GM12878 (cell line): Measurements from ENCODE around the gene ADSS1. TPM values are rescaled to one million over a fixed set of nuclear protein-coding genes. Genes with fewer than 3 reads are reported as not detected.

Experiments used
- ASH2L ChIP-seq: fragments of 300-600, 200-600 bp; sonication (generic); IDR thresholded peaks from 2 replicates; pipeline ENCODE4 v1.6.1; 2017; ENCODE audit warnings: low read depth, mild to moderate bottlenecking, borderline replicate concordance
- ATF3 ChIP-seq: IDR thresholded peaks from 2 replicates; pipeline ENCODE4 v1.6.1; 2011; ENCODE audit warnings: low read depth, mild to moderate bottlenecking, low read length, moderate library complexity, borderline replicate concordance; ENCODE audit errors: extremely low read depth
- BHLHE40 ChIP-seq, 2 experiments: fragments of 450-650 bp in 1 of 2; IDR thresholded peaks; 2 replicates each; pipeline ENCODE4 v1.6.1; 2011 to 2017; ENCODE audit warnings: low read depth in 2 of 2, borderline replicate concordance in 1 of 2, improper control_type of control experiment in 1 of 2, low read length in 1 of 2, mild to moderate bottlenecking in 1 of 2
- CHD4 ChIP-seq: fragments of 200-600 bp; sonication (generic); IDR thresholded peaks from 2 replicates; pipeline ENCODE4 v1.6.1; 2016; ENCODE audit warnings: mild to moderate bottlenecking
- E2F4 ChIP-seq: IDR thresholded peaks from 2 replicates; pipeline ENCODE4 v1.6.1; 2012; ENCODE audit warnings: low read depth, low read length, improper control_type of control experiment
- EGR1 ChIP-seq, 2 experiments: IDR thresholded peaks; 1 replicate in 1 of 2; 2 replicates in 1 of 2; pipeline ENCODE4 v1.6.1; 2011 to 2012; ENCODE audit warnings: low read depth in 2 of 2, low read length in 2 of 2, borderline replicate concordance in 1 of 2, mild to moderate bottlenecking in 1 of 2, moderate library complexity in 1 of 2
- ELK1 ChIP-seq: IDR thresholded peaks from 2 replicates; pipeline ENCODE4 v1.6.1; 2012; ENCODE audit warnings: low read depth, low read length, improper control_type of control experiment
- FOXM1 ChIP-seq: IDR thresholded peaks from 2 replicates; pipeline ENCODE4 v1.6.1; 2012; ENCODE audit warnings: low read depth, mild to moderate bottlenecking, inconsistent platforms, low read length, moderate library complexity
- GATAD2B ChIP-seq: fragments of 450-650 bp; conservative IDR thresholded peaks from 2 replicates; pipeline ENCODE4 v1.6.1; 2017; ENCODE audit warnings: low read depth, mild to moderate bottlenecking, moderate library complexity
- HDGF ChIP-seq: fragments of 450-650 bp; IDR thresholded peaks from 2 replicates; pipeline ENCODE4 v1.6.1; 2016; ENCODE audit warnings: antibody characterized with exemption
- MTA3 ChIP-seq: IDR thresholded peaks from 2 replicates; pipeline ENCODE4 v1.6.1; 2012; ENCODE audit warnings: low read length, inconsistent platforms, borderline replicate concordance
- MYC ChIP-seq: IDR thresholded peaks from 2 replicates; pipeline ENCODE4 v1.6.1; 2011; ENCODE audit warnings: mild to moderate bottlenecking, low read length, moderate library complexity, inconsistent platforms; ENCODE audit not compliant: insufficient read depth, insufficient replicate concordance, insufficient read length, severe bottlenecking
- PKNOX1 ChIP-seq: fragments of 450-650 bp; IDR thresholded peaks from 2 replicates; pipeline ENCODE4 v1.6.1; 2016; ENCODE audit warnings: mild to moderate bottlenecking
- SKIL ChIP-seq: fragments of 450-650 bp; IDR thresholded peaks from 2 replicates; pipeline ENCODE4 v1.6.1; 2017; ENCODE audit warnings: mild to moderate bottlenecking, low read depth, inconsistent platforms; ENCODE audit not compliant: poor library complexity, severe bottlenecking
- SMC3 ChIP-seq: IDR thresholded peaks from 2 replicates; pipeline ENCODE4 v1.6.1; 2011; ENCODE audit warnings: low read length, improper control_type of control experiment, borderline replicate concordance
- WRNIP1 ChIP-seq: IDR thresholded peaks from 2 replicates; pipeline ENCODE4 v1.6.1; 2011; ENCODE audit warnings: low read depth, low read length, improper control_type of control experiment, borderline replicate concordance
- ZBTB11 ChIP-seq: fragments of 450-650 bp; formaldehyde crosslinking; IDR thresholded peaks from 2 replicates; pipeline ENCODE4 v1.5.0; 2022; ENCODE audit warnings: mild to moderate bottlenecking, missing genetic modification characterization
- polyA plus RNA-seq, 11 experiments: library from polyadenylated mRNA; depleted of rRNA in 4 of 11; unstranded in 6 of 11; stranded (reverse) in 5 of 11; fragments of >200 nt; fragmentation: Nextera tagmentation in 4 of 11; fragmentation: Illumina TruSeq in 1 of 11; extraction: Ambion mirVana in 4 of 11; extraction: Trizol in 1 of 11; gene quantifications; 1 replicate in 1 of 11; 2 replicates in 10 of 11; pipeline versions ENCODE4 v1.2.1 to v1.2.3, GENCODE V29; 2011 to 2016; ENCODE audit warnings: inconsistent platforms in 2 of 11, missing spikeins in 2 of 11, low read depth in 1 of 11
- total RNA-seq, 4 experiments: library from RNA; depleted of rRNA in 3 of 4; stranded (reverse); fragments of >200 nt in 3 of 4; fragmentation: Illumina TruSeq in 1 of 4; extraction: Trizol in 1 of 4; gene quantifications; 2 replicates each; pipeline versions ENCODE4 v1.2.1 to v1.2.3, GENCODE V29; 2013 to 2021

Gene ADSS1
- total and polyA plus RNA-seq, 10 of the 15 experiments (the other 5 are each of a cell fraction or from before 2014, with no cell fraction given) = 0.11 to 0.45 (median 0.28) TPM; not detected in 5

- TF ChIP-seq ZBTB11 (CRISPR knock-in tag) (no peak), BHLHE40 (IDR thresholded peaks at IDR 0.05; ENCODE audit: borderline replicate concordance in 1 of 2, low read depth in 2 of 2, low read length in 1 of 2) (peak in 1 of 2 experiments; percentile 33; a peak in 1 of 4 replicates), WRNIP1 (no peak), FOXM1 (no peak), GATAD2B (peak; percentile 75), ATF3 (no peak), ELK1 (no peak), EGR1 (IDR thresholded peaks at IDR 0.05; ENCODE audit: borderline replicate concordance in 1 of 2, low read depth in 2 of 2, low read length in 2 of 2) (peak in 1 of 2 experiments; percentile 50; a peak in 1 of 3 replicates), HDGF (no peak), MTA3 (no peak), SMC3 (peak; percentile 47; the same call in 1 of the 2 replicates), MYC (no peak), E2F4 (no peak), ASH2L (no peak), SKIL (no peak), PKNOX1 (no peak), CHD4 (no peak)
Observed at GRCh38 chr14:104723651-104724406, at the start of gene ADSS1 (continued).
